HS-27A (cell line): Measurements from ENCODE around the gene NAT10.
"Not testable (repeated sequence)": the region's sequence is repeated elsewhere in the genome, so short reads cannot be mapped to it uniquely, and the experiment has no call there.

Source experiments
- DNase-seq: peaks from one replicate; pipeline ENCODE4 v3.0.0-alpha.2; 2012; ENCODE audit warnings: low read depth, missing footprints

NAT10 gene

GRCh38 chr11:34169686-34170085, 64.3 kb downstream of the NAT10 start:
- DNase-seq, result no peak

- DNase-seq, result no peak
Observed at GRCh38 chr11:34173050-34173449, 67.6 kb downstream of the NAT10 start.

DNA sequence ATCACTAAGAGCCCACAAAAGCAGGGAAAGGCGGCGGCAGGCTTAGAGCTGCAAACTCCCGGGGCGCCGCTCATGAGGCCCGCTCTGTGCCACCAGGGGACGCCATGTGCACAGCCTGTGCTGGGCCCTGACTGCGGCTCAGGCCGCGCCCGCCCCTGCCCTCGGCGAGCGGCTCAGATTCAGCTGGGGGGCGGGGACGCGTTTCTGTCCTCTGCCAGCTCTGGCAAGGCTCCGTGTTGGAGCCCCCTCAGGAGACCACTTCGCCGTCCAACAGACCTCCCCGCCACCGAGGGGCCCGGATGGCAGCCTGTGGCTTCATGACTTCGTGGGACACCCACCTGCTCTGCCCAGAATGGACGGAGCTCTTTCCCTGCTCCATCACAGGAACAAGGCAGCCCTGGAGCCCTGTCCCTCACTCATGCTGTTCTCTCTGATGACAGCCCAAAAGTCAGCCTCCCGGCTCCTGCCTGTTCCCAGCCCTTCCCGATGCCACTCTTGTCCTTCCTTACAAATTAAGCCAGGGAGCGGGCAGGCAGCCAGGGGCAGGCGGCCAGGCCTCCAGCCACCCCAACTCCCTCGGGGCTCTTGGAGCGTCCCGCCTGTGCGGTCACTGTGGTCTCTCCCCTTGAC, 69.1 kb downstream of the NAT10 start:
- no peak for DNase-seq

DNA sequence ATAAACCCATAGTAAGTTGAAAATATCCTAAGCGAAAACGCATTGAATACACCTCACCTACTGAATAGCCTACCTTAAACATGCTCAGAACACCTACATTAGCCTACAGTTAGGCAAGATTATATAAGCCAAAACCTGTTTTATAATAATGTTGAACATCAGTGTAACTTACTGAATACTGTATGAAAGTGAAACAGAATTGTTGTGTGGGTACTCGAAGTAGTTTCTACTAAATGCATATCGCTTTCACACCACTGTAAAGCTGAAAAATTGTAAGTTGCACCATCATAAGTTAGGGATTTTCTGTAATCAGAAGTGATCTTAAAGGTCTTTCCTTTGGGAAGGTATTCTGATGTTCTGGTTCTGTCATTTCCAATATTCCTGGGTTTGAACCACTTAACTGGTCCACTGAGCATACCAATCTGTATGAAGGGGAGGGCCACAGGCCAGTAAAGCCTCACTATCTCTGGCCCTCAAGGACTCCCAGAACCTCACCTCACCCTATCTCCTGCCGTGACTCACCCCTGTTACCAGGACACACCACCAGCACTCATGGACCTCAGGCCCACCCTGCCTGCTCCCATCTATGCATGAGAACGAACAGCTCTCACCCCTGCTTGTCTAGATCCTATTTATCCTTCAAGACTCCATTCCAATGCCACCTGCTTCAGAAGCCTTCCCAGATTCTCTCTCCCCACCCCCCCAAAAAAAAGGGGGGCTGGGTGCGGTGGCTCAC, 70.0 kb downstream of the NAT10 start:
- no peak for DNase-seq

- DNase-seq, result no peak
Observed at GRCh38 chr11:34176751-34177209, 71.4 kb downstream of the NAT10 start.

DNA sequence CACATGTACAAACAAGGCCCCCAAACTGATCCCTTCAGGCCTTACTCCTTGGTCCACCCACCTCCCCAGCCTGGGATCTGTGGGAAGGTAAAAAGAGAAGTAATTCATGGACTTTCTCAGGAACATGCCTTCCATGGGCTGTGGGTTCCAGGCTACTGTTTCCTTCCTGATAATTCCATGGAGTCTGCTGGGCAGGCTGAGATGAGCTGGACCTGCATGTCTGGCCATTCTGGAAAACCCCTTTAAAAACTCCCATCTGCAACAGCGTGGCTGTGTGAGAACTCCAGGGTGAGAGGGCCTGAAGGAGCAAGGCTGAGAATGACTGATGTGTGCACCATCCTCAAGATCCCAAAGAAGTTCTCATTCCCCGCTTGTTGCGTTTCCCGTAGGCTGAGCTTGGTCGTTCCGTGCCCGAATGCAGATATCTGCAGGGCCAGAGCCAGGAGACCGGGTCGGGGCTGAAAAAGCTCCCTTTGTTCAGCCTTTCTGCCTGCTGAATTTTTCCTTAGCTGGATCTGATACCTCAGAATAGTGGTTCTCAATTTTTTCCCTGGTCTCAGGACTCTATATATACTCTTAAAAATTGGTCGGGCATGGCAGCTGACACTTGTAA, 72.9 kb downstream of the NAT10 start:
- no peak for DNase-seq

DNA sequence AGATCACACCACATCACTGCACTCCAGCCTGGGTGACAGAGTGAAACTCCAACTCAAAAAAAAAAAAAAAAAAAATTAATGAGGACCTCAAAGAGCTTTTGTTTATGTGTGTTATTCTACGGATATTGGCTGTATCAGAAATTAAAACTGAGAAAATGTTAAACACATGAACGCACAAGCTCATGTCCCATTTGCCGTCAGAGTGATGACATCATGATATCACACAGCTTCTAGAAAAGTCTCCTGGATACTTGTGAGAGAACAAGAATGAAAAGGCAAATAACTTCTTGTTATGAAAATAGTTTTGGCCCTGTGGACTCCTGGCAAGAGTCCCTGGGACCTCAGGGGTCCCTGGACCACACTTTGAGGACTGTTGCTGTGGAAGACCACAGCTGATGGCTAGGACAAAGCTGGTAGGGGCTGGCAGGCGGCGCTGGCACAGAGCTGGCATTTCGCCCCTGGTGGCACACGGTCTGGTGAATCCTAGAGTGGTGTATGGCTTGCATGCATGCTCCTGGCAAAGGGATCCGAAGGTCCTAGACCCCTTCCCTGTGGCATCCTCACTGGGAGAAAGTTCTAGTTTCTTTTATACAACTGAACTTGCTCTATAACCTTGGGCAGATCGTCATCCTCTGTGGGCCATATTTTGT, 73.7 kb downstream of the NAT10 start:
- no peak for DNase-seq

- no peak for DNase-seq
Observed at GRCh38 chr11:34180040-34180813, 74.8 kb downstream of the NAT10 start.

GRCh38 chr11:34180814-34181165, 75.4 kb downstream of the NAT10 start:
- not testable (repeated sequence) for DNase-seq

DNA sequence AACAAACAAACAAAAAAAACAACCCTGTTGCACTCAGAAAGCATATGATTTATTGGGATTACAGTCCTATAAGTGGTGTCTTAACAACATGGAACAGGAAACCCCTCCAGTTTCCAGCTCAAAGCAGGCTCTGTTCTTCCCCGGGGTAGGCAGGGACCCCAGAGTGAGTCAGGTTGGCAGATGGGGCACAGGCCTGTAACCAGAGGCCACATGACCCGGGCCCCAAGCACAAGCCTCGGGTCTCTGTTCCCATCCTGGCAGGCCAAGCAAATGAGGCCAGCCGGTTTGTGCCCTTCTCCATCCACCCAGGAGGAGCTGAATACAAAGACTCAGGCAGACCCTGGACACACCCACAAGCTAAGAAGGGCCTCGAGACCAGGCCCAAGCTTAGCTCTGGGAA, 75.8 kb downstream of the NAT10 start:
- DNase-seq, result no peak

GRCh38 chr11:34181856-34182405, 76.5 kb downstream of the NAT10 start:
- DNase-seq, result no peak

- no peak for DNase-seq
Observed at GRCh38 chr11:34182425-34182824, 77.0 kb downstream of the NAT10 start.

DNA sequence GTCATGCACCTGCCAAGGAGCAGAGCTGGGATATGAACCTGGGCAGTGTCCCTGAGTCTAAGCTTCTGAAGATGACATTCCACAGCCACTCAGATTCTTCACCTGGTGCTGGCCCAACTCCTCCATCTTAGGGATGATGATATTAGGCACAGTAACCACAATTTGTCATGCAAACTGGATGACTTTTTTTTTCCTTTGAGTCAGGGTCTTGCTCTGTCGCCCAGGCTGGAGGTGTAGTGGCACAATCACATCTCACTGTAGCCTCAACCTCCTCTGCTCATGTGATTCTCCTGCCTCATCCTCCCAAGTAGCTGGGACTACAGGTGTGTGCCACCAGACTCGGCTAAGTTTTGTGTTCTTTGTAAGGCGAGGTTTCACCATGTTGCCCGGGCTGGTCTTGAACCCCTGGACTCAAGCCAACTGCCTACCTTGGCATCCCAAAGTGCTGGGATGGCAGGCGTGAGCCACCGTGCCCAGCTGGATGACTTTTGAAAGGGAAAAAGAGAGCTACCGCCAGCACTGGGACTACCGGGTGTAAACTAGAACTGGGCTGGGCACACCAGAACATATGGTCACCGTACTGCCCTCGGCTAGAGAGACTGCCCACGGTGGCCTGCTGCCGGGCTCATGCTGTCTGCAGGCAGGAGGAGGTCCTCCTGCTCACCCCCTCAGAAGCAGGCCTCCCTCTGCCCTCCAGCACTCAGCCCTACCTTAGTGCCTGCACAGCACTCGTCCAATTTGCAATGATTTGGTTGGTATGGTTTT, 77.7 kb downstream of the NAT10 start:
- no peak for DNase-seq

- DNase-seq, result no peak
Observed at GRCh38 chr11:34183848-34184391, 78.5 kb downstream of the NAT10 start.

DNA sequence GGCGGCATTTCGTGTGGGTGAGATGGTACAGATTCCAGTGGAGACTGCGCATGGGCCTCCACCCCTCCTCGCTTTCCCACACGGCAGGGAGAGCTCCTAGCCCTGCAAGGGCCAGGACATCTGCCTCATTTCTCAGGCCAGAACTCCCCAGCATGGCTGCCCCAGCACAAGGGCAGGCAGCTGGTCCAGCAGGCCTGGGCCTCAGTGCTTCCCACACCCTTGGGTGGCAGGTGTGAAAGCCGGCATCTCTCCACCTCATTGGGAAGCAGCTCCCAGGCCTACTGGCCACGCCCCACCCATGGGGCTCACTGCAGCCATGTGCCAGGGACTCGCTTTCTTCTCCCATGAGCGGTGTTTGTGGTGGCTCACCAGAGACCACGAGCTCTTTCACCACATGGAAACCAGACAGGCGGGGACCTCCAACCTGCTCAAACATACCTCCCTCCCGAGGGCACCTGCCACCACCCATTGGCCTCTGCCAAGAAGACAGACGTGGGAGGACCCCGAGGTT, 79.1 kb downstream of the NAT10 start:
- DNase-seq, result no peak

GRCh38 chr11:34185926-34186841, 80.8 kb downstream of the NAT10 start:
- no peak for DNase-seq

DNA sequence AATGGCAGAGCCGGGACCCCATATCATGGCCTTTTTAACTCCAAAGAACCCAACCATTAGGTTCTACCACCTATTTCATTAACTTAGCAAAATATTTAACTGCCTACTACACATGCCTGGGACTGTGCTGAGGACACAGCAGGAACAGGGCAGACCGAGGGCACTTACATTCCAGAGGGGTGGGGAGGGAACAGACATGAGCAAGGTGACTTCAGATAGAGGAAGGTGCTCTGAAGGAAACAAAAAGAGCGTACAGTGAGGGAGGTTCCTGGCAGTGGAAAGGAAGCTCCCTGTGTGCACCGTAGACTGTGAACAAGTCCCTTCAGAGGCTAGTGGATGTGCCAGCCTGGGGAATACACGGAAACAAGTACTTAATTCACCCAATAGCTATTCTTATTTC, 82.8 kb downstream of the NAT10 start:
- no peak for DNase-seq

GRCh38 chr11:34189191-34189590, 83.8 kb downstream of the NAT10 start:
- DNase-seq, result no peak
